ENCODE results near the gene GLIS1.
"Not testable (repeated sequence)": the region's sequence is repeated elsewhere in the genome, so short reads cannot be mapped to it uniquely, and the experiment has no call there.

GLIS1 gene

DNA sequence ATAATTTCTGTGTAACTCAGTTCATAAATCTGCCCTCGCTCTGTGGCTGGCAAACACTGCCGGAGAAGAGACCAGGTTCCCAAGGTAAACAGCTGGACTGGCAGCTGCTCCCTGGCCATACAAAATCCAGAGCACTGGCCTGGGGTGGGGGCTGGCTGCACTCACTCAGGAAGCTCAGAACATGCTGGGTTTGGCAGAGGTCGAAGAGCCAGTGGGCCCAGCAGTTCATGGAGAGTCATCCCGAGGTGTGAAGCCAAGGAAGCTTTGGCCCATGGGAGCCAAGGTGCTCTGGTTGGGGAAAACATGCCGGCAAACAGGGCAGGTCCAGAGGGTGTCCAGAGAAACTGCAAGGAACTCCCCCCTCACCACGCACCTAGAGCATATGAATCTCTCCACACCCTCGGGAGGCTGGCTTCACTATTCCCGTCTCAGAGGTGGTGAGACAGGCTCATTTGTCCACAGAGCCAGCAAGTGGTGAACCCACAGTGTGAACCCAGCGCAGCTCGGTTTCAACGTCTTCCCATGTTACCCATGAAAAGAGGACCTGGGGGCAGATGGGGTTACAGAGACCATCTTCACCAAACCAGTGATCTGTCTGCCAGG is 177.4 kb downstream of the GLIS1 start:
- no peak for DNase-seq (ENCODE audit: low read depth)

GRCh38 chr1:53560581-53561502 is 178.1 kb downstream of the GLIS1 start:
- DNase-seq (ENCODE audit: low read depth), result no peak

GRCh38 chr1:53559854-53560580 is 178.9 kb downstream of the GLIS1 start:
- DNase-seq (ENCODE audit: low read depth), result no peak

- DNase-seq (ENCODE audit: low read depth), result no peak
Observed at GRCh38 chr1:53559391-53559815, 179.6 kb downstream of the GLIS1 start.

DNA sequence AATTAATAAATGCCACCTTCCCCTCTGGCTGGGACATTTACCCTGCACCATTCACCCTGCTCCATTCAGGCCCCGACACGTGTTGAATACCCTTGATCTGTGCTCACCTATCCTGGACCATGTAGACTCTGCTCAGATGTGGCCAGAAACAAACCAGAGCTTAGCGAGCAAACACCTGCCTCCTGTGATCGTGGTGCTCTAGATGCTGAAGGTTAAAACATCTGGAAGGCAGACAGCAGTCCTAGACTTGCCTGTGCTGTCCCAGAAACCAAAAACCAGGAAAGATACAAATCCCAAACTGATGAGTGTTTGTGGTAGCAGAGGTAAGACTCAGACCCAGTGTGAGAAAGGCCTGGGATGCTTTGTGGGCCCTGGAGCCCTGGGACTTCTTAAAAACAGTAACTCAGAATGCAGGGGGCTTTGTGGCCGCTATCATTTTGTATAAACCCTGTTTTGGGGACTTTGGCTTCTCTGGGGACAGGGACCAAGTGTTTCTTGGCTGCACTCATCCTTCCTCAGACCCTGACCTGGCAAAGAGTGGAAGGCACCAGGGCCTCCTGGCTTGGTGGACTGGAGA is 180.1 kb downstream of the GLIS1 start:
- DNase-seq (ENCODE audit: low read depth), result no peak

DNA sequence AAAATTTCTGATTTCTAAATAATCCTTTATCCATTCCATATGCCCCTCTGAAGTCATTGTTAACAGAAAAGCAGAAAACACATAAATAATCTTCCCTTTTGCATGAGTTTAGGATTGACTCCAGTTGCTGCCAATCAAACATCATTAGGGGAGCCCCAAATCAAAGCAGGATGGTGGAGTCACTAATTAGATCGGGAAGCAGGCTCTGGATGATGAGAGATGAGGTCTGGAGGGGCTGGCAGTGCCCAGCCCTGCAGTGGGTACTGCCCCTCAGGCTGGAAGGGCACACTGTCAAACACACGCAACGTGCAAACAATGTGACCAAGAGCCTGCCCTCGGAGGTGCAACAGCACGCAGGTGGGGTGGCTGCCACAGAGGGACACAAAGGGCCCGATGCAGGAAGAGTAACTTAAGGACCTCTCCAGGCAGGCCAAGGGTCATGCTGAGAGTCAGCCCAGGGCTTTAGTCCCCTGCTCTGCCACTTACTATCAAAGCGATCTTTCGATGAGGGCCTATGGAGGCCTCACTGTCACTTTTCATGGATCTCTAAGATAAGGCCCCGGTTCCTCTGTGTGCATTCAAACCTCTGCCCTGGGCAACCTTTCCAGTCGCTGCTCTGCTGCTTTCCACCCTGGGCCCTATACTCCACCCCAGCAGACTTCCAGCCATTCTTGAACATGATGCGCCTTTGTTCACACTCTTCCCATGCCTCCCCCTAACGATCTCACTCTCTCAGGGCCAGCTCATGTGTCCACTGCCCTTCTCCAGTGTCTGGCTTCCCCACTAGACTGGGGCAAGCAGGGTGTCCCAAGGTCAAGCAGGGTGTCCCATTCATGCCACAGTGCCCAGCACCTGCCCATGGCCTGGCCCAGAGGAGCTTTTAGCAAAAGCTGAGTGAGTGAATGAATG is 180.9 kb downstream of the GLIS1 start:
- DNase-seq (ENCODE audit: low read depth), result no peak

DNA sequence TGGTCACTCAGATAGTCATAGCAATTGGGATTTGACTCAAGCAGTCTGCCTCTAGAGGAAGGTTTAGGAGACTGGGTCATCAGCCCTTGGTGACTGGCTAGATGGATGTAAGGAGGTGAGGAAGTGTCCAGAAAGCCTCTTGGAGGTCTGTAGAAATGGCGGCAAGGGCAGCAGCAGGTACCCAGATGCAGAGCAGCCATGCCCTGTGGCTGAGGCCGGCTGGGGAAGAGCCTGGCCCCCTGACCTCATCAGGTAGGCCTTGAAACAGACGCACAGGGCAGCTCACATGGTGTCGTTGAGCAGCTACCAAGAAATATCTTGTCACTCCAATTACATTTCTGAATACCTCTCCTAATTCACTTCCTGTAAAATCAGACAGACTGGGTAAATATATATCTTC is 181.6 kb downstream of the GLIS1 start:
- no peak for DNase-seq (ENCODE audit: low read depth)

- no peak for DNase-seq (ENCODE audit: low read depth)
Observed at GRCh38 chr1:53556657-53557227, 182.2 kb downstream of the GLIS1 start.

GRCh38 chr1:53555620-53556326 is 183.2 kb downstream of the GLIS1 start:
- not testable (repeated sequence) for DNase-seq (ENCODE audit: low read depth)

DNA sequence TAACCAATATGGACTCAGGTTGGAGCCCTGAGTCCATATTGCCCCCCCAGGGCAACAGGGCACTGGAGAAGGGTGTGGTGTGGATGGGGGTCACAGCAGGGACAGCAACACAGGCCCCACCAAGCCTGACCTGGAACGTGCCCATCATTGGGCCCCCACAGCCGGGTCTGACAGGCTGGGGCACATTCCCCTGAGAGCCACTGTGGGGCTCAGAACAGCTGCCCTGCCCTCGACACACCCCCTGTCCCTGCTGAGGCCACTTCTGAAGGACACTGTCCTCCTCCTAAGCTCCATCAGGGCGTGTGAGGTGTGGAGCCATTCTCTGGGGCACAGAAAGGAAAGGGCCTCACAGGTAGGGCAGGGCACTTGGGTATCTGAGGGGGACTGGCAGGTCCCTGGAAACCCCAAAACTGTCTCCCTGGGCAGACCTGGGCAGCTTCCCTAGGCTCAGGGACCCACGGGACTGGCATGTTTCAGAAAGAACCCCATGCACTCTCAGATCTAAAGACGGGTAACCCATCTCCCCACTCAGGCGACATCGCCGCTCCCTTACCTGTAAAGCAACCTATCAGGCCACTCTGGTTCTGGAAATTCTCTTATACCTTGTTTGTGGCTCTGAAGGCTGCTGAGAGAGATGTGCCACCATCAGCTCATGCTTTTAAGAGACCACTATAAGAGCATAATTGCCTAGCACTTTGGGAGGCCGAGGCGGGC is 184.2 kb downstream of the GLIS1 start:
- no peak for DNase-seq (ENCODE audit: low read depth)

DNA sequence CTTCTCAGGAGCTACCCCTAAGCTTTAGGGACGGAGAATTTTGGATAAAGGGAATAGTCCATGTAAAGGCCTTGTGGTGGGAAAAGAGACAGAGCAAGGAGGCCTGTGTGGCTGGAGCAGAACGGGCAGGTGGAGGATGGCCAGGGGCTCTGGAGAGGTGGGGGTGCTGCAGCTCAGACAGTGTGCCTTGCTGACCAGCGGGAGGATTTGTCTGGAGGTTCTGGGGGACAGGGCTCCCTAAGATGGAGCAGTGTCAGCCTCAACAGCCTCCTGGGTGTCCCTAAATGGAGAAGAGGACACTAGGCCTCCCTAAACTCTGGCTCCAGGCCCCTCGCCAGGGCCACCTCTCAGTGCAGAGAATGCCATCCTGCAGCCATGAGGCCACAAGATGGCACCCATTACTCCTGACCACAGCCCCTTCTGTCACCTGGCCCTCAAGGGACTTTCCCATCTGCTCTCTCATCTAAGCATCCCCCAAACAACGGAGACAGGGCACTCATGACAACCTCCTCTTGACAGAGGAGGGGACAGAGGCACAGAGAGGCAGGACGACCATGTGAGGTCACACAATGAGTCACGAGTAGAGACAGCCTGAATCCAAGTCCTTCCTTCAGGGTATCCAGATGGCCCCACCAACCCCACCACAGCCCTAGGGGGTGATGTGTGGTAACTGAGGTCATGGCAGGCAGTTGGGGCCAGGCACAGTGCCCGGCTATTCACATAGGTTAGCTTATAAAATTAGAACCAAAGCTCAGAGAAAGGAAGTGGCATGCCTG is 185.0 kb downstream of the GLIS1 start:
- DNase-seq (ENCODE audit: low read depth), result no peak

DNA sequence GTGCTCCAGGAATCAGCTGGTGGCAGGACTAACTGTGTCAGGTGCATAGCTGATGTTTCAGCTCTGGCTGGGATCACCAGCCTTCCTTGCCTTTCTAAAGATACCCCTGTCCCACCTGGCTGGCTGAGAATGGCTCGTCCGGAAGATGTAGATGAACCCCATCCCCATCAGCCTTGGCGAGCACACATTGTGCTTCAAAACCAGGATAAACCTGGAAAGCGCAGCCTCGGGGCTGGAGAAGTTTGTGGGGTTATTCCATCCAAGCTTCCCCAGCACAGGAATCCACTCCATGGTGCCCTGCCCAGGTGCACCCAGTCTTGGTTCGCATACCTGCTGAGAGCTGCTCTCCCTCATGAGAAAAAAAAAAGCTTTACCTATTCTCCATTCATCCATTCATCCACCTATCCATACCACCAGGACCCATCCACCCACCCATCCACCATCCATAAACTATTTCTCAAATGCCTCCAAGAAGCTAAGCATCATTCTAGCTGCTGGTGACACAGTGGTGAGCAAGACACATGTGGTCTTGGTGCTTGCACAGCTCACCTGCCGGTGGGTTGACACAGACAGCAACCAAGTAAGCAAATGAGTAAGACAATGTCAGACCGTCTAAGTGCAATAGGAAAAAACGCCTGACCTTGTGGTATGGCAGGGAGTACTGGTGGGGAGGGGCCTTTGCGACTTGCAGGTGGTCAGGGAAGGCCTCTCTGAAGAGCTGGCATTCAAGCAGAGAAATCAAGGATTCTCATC is 185.8 kb downstream of the GLIS1 start:
- no peak for DNase-seq (ENCODE audit: low read depth)

GRCh38 chr1:53552146-53552861 is 186.7 kb downstream of the GLIS1 start:
- no peak for DNase-seq (ENCODE audit: low read depth)

DNA sequence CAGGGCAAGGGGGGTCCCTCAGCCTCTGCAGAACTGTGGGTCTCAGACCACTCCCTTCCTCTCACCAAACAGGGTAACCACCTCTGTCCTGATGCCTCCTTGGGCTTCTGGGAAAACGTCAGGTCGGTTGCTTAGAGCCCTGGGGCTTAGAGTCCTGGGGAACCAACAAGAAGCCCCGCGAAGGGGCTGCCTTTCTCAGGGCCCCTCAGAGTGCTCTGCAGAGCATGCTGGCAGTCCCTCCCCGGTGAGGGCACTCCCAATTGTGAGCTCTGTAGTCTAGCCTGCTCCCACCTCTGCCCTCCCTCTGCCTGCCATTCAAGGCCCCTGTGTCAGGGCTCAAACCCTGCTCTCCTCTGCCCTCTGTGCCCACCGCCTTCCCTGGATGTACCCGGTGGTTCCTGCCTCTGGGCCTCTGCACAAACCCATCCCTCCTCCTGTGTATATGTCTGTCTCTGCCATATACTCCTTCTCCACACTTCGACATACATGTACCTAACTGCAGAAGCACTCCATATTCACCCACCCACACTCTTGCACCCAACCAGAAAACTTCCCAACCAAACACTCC is 187.5 kb downstream of the GLIS1 start:
- no peak for DNase-seq (ENCODE audit: low read depth)

- peak; percentile 36 for DNase-seq (ENCODE audit: low read depth)
Observed at GRCh38 chr1:53550201-53550741, 188.7 kb downstream of the GLIS1 start.

DNA sequence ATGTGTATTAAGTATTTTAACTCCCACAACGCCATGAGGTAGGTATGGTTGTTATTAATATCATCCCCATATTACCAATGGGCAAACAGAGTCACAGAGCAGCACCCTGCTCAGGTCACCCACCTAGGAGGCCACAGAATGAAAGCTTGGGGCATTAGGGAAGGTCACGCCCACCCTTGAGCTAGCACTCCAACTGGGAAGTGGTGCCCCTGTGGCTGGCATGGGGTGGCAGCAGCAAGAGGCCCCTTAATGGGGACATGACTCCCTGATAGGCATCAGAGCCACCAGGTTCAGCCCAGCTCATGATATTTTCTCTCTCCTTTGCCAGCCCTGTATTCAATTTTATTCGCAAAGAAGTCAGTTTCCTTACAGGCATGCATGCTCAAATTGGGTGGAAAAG is 189.2 kb downstream of the GLIS1 start:
- DNase-seq (ENCODE audit: low read depth), result no peak

- no peak for DNase-seq (ENCODE audit: low read depth)
Observed at GRCh38 chr1:53549287-53549686, 189.7 kb downstream of the GLIS1 start.
